Activated T-cell treated with anti-CD3 and anti-CD28 coated beads for 24 hours (primary cell): Measurements from ENCODE around the gene MYRIP.

ENCODE experiments used
- DNase-seq: peaks from one replicate; pipeline ENCODE4 v3.0.0-alpha.2; 2020; ENCODE audit warnings: low read depth

The MYRIP gene

GRCh38 chr3:40189118-40189517, 379.7 kb downstream of the MYRIP start:
- DNase-seq, result no peak

GRCh38 chr3:40190056-40190455, 380.6 kb downstream of the MYRIP start:
- no peak for DNase-seq

- DNase-seq, result no peak
Observed at GRCh38 chr3:40191251-40191650, 381.8 kb downstream of the MYRIP start.

DNA sequence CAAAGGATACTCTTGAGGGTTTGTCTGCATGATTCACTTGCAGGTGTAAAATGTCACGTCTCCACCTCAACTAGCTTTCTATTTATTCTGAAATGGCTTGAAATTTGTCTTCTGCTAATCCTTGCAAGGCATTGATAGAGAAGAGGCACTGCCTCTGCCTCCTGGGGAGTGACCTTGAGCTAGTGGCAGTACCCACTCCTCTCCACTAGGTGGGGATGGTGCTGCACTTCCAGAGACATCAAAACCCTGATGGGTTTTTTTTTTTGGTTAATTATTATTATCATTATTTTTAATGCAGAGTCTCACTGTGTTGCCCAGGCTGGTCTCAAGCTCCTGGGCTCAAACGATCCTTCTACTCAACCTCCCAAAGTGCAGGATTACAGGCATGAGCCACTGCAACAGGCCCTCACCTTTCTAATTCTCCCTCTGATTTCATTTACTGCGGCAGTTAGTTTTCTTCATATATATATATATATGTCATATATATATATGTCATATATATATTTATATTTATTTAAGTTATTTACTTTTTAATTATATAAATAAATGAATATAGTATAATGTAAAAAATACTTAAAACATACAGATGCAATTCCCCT, 382.5 kb downstream of the MYRIP start:
- DNase-seq, result peak; percentile 40

DNA sequence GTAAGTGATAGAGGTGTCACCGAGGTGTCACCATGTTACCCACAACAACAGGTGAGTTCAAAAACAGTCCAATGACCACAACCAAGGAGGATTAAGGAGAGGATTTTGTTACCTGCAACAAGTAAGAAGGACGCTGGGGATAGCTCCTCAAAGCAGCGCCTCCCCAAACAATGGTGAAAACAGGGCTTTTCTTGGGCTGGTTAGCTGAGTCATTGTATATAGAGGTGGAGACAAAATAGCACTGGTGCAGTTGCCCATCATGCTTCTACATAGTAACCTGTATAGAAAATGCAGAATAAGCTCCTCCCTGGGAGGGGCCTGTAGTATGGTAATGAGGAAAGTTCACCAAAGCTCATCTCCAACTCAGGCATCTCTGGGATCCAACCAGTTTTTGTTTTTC, 383.2 kb downstream of the MYRIP start:
- no peak for DNase-seq

DNA sequence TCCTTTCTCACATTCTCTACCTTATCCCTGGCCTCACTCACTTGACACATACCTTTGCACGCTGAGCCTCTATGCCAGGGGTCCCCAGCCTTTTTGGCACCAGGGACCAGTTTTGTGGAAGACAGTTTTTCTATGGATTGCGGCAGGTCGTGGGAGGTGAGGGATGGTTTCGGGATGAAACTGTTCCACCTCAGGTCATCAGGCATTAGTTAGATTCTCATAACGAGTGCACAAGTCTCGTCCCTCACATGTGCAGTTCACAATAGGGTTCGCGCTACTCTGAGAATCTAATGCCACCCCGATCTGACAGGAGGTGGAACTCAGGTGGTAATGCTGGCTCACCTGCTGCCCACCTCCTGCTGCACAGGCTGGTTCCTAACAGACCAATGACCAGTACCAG, 387.6 kb downstream of the MYRIP start:
- DNase-seq, result no peak

GRCh38 chr3:40200692-40201316, 391.4 kb downstream of the MYRIP start:
- DNase-seq, result no peak

- no peak for DNase-seq
Observed at GRCh38 chr3:40201770-40202169, 392.4 kb downstream of the MYRIP start.

GRCh38 chr3:40206522-40206921, 397.1 kb downstream of the MYRIP start:
- no peak for DNase-seq

GRCh38 chr3:40207796-40208195, 398.4 kb downstream of the MYRIP start:
- no peak for DNase-seq

GRCh38 chr3:40208251-40208650, 398.8 kb downstream of the MYRIP start:
- no peak for DNase-seq

GRCh38 chr3:40211579-40211978, 402.2 kb downstream of the MYRIP start:
- no peak for DNase-seq

- DNase-seq, result no peak
Observed at GRCh38 chr3:40213556-40213955, 404.1 kb downstream of the MYRIP start.

GRCh38 chr3:40215015-40215414, 405.6 kb downstream of the MYRIP start:
- no peak for DNase-seq

DNA sequence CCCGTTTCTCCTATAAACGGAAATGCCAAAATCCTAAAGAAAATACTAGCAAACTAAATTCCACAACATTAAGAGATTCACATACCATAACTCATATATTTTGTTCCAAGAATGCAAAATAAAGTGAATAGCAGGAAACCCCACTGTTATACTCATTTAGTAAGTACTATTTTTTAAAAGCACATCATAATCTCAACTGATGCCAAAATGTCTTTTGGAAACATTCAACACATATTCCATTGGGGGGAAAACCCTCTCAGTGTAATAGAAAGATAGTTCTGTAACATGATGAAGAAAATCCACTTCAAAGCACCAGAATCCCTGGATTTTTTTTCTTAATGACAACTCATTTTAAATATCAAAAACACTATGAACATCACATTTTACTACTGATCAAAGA, 407.1 kb downstream of the MYRIP start:
- DNase-seq, result no peak

GRCh38 chr3:40223856-40224255, 414.4 kb downstream of the MYRIP start:
- no peak for DNase-seq

- DNase-seq, result no peak
Observed at GRCh38 chr3:40224796-40225515, 415.5 kb downstream of the MYRIP start.

GRCh38 chr3:40226636-40227035, 417.2 kb downstream of the MYRIP start:
- DNase-seq, result no peak

GRCh38 chr3:40228792-40229350, 419.5 kb downstream of the MYRIP start:
- DNase-seq, result no peak

DNA sequence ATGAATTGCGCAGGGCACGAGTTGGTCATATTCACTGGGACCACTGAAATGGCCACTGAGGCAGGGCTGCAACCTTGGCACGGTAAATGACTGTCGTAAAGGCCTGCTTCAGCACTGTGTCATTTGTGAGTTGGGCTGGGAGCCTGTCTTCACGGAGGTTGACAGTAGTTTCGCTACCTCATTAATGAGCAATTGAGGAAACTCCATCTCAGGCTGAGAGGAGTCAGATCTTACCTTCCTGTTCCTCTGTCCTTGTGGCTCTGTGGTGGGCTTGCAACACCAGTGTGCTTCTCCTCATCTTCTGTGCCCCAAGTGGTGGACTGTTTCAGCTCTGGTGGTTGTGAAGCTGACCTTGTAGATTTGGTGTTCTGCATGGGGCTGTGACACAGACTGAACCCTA, 420.0 kb downstream of the MYRIP start:
- DNase-seq, result no peak

GRCh38 chr3:40229963-40230362, 420.6 kb downstream of the MYRIP start:
- DNase-seq, result no peak

DNA sequence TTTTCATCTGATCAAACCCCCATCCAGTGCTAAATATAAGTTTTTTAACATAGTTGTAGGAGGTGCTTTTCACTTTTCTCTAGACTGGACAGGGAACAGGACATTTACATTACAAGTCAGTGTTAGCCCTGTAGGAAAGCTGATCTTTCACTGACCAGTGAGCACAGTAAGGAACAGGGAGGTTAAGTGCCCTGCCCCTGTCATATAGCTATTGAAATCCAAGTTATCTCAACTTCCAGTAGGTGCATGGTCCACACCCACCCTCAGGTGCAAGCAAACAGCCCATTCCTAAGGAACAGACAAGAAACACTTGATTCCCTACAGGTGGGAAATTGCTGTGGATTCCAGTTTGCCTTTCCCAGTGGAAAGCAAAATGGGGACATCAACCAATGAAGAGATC, 421.0 kb downstream of the MYRIP start:
- DNase-seq, result no peak

- no peak for DNase-seq
Observed at GRCh38 chr3:40232626-40233025, 423.2 kb downstream of the MYRIP start.
